Heart left ventricle (tissue), 13 donors: Measurements from ENCODE around the gene SLCO3A1.

Source experiments
- CTCF ChIP-seq, 12 donors: fragments of 200-600 bp; sonication (generic) in 4 of 12; IDR thresholded peaks; one replicate each; pipeline versions ENCODE4 v1.5.0 to v1.8.0; 2018 to 2022; ENCODE audit warnings: antibody characterized with exemption in 12 of 12, mild to moderate bottlenecking in 5 of 12
- POLR2A ChIP-seq, 2 donors: fragments of 450-650 bp; IDR thresholded peaks; one replicate each; pipeline ENCODE4 v1.6.1; 2017; ENCODE audit warnings: antibody characterized with exemption in 2 of 2, mild to moderate bottlenecking in 2 of 2, moderate library complexity in 2 of 2
- donor health status: ischemic (EF 13 %, LVEDD 7.1; RV severe dilation, severe dysfunction).
- donor health status: DM: no; HTN: yes; CAD: no.
- donor health status: DM: no; HTN: no; CAD: no.
- donor health status: ischemic (EF 25% LVEDD 6.9; RV normal size, moderate dysfunction).
- donor health status: ischemic (EF 25% LVEDD 5.7; RV mildly dilated, moderate dysfunction).
- donor health status: ischemic (EF 35%, LVEDD 5.7; RV mildly dilated, moderate dysfunction).
- donor health status: nonischemic (EF 11% LVEDD 7.7; RV severe dilation, severe dysfunction).
- donor health status: DM: yes; HTN: yes; CAD: no.
- donor health status: PGD.
- donor health status: ischemic (EF 29% LVEDD 5.4; RV normal size, mild dysfunction).
- donor health status: nonischemic (EF 23%, LVEDD 6.1; RV moderate dilation, normal function).

GRCh38 chr15:91874171-91874570 lies 20.7 kb downstream of the SLCO3A1 start:
- TF ChIP-seq POLR2A (IDR thresholded peaks at IDR 0.05) (no peak), CTCF (IDR thresholded peaks at IDR 0.05) (no peak)
